ENCODE measurements around the gene MFNG. TPM values are rescaled to one million over a fixed set of nuclear protein-coding genes. Genes with fewer than 3 reads are reported as not detected.

The MFNG gene
- total RNA-seq, 1 experiment from 2014 or later: 7.1 TPM

DNA sequence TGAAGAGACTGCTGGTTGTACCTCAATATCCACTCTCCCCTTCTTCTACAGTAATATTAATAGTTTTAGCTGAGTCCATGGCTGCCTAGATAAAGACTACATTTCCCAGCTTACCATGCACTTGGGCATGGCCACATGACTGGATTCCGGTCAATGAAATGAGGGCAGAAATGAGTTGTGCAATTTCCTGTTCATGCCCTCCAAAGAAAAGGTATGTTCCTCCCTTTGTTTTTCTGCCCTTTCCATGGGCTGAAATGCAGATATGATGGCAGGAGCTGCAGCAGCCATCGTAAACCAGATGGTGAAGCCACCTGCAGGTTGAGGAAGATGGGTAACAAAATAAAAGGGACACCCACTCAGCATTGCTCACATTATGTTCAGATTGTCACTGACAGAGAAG is 43.6 kb downstream of the MFNG start:
- TF ChIP-seq POLR2AphosphoS5 (IDR thresholded peaks at IDR 0.05; ENCODE audit: low read depth, low read length) (no peak), TCF7L2 (IDR thresholded peaks at IDR 0.05; ENCODE audit: low read depth, low read length) (no peak), SIN3A (IDR thresholded peaks at IDR 0.05; ENCODE audit: borderline replicate concordance, insufficient read depth, low read depth, low read length) (no peak)
- TF ChIP-seq, protein P1, sequence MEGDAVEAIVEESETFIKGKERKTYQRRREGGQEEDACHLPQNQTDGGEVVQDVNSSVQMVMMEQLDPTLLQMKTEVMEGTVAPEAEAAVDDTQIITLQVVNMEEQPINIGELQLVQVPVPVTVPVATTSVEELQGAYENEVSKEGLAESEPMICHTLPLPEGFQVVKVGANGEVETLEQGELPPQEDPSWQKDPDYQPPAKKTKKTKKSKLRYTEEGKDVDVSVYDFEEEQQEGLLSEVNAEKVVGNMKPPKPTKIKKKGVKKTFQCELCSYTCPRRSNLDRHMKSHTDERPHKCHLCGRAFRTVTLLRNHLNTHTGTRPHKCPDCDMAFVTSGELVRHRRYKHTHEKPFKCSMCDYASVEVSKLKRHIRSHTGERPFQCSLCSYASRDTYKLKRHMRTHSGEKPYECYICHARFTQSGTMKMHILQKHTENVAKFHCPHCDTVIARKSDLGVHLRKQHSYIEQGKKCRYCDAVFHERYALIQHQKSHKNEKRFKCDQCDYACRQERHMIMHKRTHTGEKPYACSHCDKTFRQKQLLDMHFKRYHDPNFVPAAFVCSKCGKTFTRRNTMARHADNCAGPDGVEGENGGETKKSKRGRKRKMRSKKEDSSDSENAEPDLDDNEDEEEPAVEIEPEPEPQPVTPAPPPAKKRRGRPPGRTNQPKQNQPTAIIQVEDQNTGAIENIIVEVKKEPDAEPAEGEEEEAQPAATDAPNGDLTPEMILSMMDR (IDR thresholded peaks at IDR 0.05): no peak
- TF ChIP-seq, protein P2, sequence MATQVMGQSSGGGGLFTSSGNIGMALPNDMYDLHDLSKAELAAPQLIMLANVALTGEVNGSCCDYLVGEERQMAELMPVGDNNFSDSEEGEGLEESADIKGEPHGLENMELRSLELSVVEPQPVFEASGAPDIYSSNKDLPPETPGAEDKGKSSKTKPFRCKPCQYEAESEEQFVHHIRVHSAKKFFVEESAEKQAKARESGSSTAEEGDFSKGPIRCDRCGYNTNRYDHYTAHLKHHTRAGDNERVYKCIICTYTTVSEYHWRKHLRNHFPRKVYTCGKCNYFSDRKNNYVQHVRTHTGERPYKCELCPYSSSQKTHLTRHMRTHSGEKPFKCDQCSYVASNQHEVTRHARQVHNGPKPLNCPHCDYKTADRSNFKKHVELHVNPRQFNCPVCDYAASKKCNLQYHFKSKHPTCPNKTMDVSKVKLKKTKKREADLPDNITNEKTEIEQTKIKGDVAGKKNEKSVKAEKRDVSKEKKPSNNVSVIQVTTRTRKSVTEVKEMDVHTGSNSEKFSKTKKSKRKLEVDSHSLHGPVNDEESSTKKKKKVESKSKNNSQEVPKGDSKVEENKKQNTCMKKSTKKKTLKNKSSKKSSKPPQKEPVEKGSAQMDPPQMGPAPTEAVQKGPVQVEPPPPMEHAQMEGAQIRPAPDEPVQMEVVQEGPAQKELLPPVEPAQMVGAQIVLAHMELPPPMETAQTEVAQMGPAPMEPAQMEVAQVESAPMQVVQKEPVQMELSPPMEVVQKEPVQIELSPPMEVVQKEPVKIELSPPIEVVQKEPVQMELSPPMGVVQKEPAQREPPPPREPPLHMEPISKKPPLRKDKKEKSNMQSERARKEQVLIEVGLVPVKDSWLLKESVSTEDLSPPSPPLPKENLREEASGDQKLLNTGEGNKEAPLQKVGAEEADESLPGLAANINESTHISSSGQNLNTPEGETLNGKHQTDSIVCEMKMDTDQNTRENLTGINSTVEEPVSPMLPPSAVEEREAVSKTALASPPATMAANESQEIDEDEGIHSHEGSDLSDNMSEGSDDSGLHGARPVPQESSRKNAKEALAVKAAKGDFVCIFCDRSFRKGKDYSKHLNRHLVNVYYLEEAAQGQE (IDR thresholded peaks at IDR 0.05; ENCODE audit: insufficient read depth in 1 of 2, low read depth in 2 of 2, low read length in 1 of 2): no peak
- H3K27me3 ChIP-seq (ENCODE audit: control insufficient read depth, insufficient read depth, low read length): no peaks in the 10 kb centered on the region
- ChIA-PET POLR2A (no interaction called here), CTCF (interaction anchor here (1.1 kb wide), 1 partner anchor 14 kb away, joined by 4 read pairs; no protein-coding TSS in a partner anchor)
- H3K4me1 ChIP-seq (ENCODE audit: control insufficient read depth, insufficient read depth, low read length): no peaks in the 10 kb centered on the region
- BruUV-seq (replicated peaks): no TSS peak
- in situ Hi-C loops (cut with HindIII; ENCODE audit: low pct_unique_long_range_greater_than_20kb, low sequenced_read_pairs): no loop called here
- no peak overlapping the region for H3K4me3 ChIP-seq (ENCODE audit: low read depth in 2 of 2, low read length in 2 of 2)
- intact Hi-C loops (cut with micrococcal nuclease; ENCODE audit: unreplicated experiment): no loop called here
- H3K27ac ChIP-seq (ENCODE audit: low read length): no peak overlapping the region
- H3K36me3 ChIP-seq (ENCODE audit: control insufficient read depth, insufficient read depth, low read length): no peaks in the 10 kb centered on the region
- ATAC-seq (no peak), DNase-seq (ENCODE audit: low read depth, low spot score) (no peak)
- H3K9me3 ChIP-seq (ENCODE audit: control insufficient read depth, insufficient read depth, low read depth, low read length): no peaks in the 10 kb centered on the region

DNA sequence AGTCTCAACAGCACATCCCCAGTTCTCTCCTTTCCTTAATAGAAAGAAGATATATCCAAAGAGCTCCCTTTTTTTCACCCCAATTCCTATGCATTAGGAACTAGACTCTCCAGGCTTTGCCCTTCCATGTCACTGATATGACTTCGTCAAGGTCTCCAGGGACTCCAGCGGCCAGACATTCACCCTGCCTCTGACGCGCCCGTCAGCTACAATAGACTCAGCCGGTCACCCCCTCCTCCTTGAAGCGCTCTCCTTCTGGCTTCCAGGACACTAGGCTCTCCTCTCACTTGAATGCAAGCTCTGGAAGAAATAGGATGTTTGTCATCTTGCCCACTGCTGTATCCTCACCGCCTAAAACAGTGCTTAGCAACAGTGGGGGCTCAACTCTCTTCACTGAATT is 44.0 kb downstream of the MFNG start:
- POLR2A ChIA-PET: interaction anchor here (0.7 kb wide), 1 partner anchor 25 kb away, joined by 4 read pairs; no protein-coding TSS in a partner anchor

More for the DNA sequence above, 44.0 kb downstream of the MFNG start:
- H3K36me3 ChIP-seq (ENCODE audit: control insufficient read depth, insufficient read depth, low read length): no peaks in the 10 kb centered on the region
- CTCF ChIA-PET: interaction anchor here (1.1 kb wide), 1 partner anchor 14 kb away, joined by 4 read pairs; no protein-coding TSS in a partner anchor
- intact Hi-C loops (cut with micrococcal nuclease; ENCODE audit: unreplicated experiment) (no loop called here), in situ Hi-C loops (cut with HindIII; ENCODE audit: low pct_unique_long_range_greater_than_20kb, low sequenced_read_pairs) (no loop called here)
- H3K4me3 ChIP-seq (ENCODE audit: low read depth in 2 of 2, low read length in 2 of 2): no peak overlapping the region
- H3K27me3 ChIP-seq (ENCODE audit: control insufficient read depth, insufficient read depth, low read length): no peaks in the 10 kb centered on the region
- no TSS peak for BruUV-seq (replicated peaks)
- H3K27ac ChIP-seq (ENCODE audit: low read length): no peak overlapping the region
- no peak for DNase-seq (ENCODE audit: low read depth, low spot score)
- ATAC-seq: no peak
- no peaks in the 10 kb centered on the region for H3K4me1 ChIP-seq (ENCODE audit: control insufficient read depth, insufficient read depth, low read length)
- TF ChIP-seq POLR2AphosphoS5 (IDR thresholded peaks at IDR 0.05; ENCODE audit: low read depth, low read length) (no peak), SIN3A (IDR thresholded peaks at IDR 0.05; ENCODE audit: borderline replicate concordance, insufficient read depth, low read depth, low read length) (no peak), TCF7L2 (IDR thresholded peaks at IDR 0.05; ENCODE audit: low read depth, low read length) (no peak)
- TF ChIP-seq, protein P1 (IDR thresholded peaks at IDR 0.05): no peak
- TF ChIP-seq, protein P2 (IDR thresholded peaks at IDR 0.05; ENCODE audit: insufficient read depth in 1 of 2, low read depth in 2 of 2, low read length in 1 of 2): no peak
- H3K9me3 ChIP-seq (ENCODE audit: control insufficient read depth, insufficient read depth, low read depth, low read length): no peaks in the 10 kb centered on the region

Data from Panc1 (cell line).